Measurements from ENCODE around the gene GFPT2.

DNA sequence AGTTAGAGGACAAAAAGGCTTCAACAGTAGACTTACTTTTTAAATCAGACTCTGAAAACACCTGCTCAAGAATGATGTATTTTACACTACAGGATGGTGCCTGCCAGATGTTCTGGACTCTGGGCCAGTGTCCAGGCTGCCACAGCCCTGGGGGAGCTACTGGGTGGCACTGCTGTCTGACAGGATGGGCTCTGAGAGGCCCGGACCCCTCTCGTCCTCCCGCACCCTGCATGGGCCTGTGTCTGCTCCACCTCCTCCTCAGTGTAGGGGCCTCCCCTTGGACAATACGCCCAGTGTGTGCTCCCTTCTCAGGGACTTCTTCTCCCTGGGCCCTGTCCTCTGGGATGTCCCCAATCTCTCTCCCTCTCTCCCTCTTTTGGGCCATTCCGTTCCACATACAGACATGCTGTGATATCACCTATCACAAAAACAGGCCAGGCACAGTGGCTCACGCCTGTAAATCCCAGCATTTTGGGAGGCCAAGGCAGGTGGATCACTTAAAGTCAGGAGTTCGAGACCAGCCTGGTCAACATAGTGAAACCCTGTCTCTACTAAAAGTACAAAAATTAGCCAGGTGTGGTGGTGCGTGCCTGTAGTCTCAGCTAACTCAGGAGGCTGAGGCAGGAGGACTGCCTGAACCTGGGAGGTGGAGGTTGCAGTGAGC, 23.4 kb downstream of the GFPT2 start:
- TF ChIP-seq, protein P1, sequence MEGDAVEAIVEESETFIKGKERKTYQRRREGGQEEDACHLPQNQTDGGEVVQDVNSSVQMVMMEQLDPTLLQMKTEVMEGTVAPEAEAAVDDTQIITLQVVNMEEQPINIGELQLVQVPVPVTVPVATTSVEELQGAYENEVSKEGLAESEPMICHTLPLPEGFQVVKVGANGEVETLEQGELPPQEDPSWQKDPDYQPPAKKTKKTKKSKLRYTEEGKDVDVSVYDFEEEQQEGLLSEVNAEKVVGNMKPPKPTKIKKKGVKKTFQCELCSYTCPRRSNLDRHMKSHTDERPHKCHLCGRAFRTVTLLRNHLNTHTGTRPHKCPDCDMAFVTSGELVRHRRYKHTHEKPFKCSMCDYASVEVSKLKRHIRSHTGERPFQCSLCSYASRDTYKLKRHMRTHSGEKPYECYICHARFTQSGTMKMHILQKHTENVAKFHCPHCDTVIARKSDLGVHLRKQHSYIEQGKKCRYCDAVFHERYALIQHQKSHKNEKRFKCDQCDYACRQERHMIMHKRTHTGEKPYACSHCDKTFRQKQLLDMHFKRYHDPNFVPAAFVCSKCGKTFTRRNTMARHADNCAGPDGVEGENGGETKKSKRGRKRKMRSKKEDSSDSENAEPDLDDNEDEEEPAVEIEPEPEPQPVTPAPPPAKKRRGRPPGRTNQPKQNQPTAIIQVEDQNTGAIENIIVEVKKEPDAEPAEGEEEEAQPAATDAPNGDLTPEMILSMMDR (conservative IDR thresholded peaks at IDR 0.05; ENCODE audit: low read depth, low read length): no peak
- TF ChIP-seq EZH2 (IDR thresholded peaks at IDR 0.05; ENCODE audit: borderline replicate concordance, low read depth, low read length, poor library complexity, severe bottlenecking): no peak

Measured in A673 (cell line).